DLD1 (cell line): ENCODE results near the gene MCU.
"Not testable (repeated sequence)": the region's sequence is repeated elsewhere in the genome, so short reads cannot be mapped to it uniquely, and the experiment has no call there.

ENCODE experiments used
- in situ Hi-C: cut with HindIII; loops from 2 replicates; pipeline ENCODE4 v1.10.0; 2017; ENCODE audit warnings: low sequenced_read_pairs

The MCU gene

DNA sequence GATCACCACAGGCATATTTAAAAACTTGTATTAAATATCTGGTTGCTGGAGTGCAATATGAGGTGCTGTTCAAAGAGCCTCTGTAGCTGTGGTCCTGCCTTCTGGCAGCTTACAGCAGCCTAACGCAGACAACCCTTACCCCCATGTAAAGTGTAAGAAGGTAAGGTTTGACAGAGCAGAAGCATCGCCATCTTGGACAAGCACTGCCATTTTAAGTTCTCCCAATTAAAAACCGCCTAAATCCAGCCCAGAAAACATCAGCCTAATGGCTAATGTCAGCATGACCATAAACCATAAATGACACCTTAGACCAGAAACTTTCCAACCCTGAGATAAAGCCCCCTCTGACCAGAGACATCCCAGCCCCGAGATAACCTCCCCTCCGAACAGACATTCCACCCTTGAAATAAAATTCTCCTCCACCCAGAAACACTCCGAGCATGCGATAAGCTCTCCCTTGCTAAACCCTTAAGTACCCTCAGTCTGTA, 196.3 kb downstream of the MCU start:
- in situ Hi-C loops, result no loop called here

GRCh38 chr10:72889391-72889831, 197.5 kb downstream of the MCU start:
- in situ Hi-C loops, result no loop called here

GRCh38 chr10:72890086-72890485, 198.1 kb downstream of the MCU start:
- in situ Hi-C loops, result no loop called here

DNA sequence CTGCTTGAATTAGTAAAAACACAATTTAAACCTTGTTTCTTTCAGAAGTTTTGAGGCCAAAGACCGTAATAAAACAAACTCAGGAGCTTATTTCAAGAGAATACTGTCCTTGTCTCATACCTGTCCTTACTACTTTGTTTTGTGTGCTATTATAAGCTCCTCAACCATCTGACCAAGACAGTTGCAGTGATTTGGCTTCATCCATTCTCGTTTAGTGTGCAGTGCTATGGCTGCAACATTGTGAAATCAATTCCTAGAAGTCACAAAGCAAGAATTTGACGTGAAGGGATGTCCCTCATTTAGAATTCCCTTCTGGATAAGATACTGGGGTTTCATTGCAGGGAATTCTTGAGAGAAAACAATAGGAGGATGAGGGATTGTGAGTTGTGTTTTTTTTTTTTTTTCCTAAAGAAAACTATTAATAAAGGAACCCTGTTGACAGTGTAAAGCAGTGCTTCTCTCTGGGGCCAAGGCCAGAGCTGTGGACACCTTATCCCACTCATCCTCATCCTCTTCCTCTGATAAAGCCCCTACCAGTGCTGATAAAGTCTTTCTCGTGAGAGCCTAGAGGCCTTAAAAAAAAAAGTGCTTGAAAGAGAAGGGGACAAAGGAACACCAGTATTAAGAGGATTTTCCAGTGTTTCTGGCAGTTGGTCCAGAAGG, 201.3 kb downstream of the MCU start, which contains the start of gene OIT3:
TSS of gene OIT3 (plus strand) at position 604 of the 663 bp plus-strand sequence. CDS start 60 bp downstream, outside the sequence.
- in situ Hi-C loops, result no loop called here

GRCh38 chr10:72895236-72895850, 203.4 kb downstream of the MCU start:
- in situ Hi-C loops, result no loop called here

DNA sequence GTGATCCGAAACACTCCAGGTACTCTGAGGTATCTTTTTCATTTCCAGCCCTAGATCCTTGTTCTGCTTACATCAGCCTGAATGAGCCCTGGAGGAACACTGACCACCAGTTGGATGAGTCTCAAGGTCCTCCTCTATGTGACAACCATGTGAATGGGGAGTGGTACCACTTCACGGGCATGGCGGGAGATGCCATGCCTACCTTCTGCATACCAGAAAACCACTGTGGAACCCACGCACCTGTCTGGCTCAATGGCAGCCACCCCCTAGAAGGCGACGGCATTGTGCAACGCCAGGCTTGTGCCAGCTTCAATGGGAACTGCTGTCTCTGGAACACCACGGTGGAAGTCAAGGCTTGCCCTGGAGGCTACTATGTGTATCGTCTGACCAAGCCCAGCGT, 206.7 kb downstream of the MCU start:
- in situ Hi-C loops, result no loop called here

DNA sequence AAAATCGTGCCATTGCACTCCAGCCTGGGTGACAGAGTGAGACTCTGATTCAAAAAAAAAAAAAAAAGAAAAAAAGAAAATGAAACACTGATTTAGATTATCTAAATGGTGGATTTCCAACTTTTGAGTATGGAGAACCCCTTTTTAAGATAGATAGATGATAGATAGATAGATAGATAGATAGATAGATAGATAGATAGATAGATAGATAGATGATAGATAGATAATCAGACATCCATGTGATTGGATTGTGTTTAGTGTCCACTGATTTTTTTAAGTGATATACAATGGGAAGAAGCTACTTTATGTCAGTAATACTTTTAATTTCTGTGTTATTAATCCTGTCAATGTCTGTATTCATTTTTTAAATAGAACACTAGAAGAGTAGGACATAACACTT, 207.6 kb downstream of the MCU start:
- in situ Hi-C loops, result no loop called here

DNA sequence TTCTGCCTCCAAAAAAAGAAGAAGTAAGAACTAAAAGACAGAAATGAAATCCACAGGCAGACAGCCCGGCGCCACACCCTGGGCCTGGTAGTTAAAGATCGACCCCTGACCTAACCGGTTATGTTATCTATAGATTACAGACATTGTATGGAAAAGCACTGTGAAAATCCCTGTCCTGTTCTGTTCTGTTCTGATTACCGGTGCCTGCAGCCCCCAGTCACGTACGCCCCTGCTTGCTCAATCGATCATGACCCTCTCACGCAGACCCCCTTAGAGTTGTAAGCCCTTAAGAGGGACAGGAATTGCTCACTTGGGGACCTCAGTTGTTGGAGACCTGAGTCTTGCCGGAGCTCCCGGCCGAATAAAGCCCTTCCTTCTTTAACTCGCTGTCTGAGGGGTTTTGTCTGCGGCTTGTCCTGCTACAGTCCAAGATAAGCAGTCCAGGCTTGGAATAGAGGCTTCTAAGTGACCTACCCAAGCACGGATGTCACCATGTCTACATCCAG, 212.1 kb downstream of the MCU start:
- in situ Hi-C loops, result not testable (repeated sequence)

DNA sequence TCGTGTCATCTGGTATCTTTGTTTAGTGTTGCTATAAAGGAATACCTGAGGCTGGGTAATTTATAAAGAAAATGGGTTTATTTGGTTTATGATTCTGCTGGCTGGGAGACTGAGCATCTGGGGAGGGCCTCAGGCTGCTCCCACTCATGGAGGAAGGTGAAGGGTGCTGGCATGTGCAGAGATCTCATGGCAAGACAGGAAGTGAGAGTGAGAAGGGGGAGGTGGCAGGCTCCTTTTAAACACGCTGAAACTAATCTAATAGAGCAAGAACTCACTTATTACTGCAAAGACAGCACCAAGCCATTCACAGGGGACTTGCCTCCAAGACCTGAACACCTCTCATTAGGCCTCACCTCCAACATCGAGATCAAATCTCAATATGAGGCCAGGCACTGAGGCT, 212.9 kb downstream of the MCU start:
- in situ Hi-C loops, result no loop called here

- in situ Hi-C loops, result no loop called here
Observed at GRCh38 chr10:72906446-72906845, 214.5 kb downstream of the MCU start.

DNA sequence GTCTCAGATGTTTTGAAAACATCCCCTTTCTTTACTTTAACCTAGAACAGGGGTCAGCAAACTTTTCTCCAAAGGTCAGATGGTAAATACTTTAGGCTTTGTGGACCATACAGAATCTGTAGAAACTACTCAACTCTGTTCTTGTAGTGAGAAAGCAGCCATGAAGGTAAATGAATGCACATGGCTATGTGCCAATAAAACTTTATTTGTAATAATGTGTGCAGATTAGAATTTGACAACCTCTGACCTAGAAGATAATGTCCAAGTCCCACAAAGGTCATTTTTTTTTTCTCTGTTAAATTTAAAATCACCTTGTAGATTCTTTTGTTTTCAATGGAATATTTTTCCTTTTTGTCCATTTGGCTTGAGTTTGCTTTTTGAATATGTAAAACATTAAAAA, 218.8 kb downstream of the MCU start:
- in situ Hi-C loops, result no loop called here

- in situ Hi-C loops, result no loop called here
Observed at GRCh38 chr10:72911758-72912157, 219.8 kb downstream of the MCU start.

- in situ Hi-C loops, result no loop called here
Observed at GRCh38 chr10:72912736-72913135, 220.8 kb downstream of the MCU start.

DNA sequence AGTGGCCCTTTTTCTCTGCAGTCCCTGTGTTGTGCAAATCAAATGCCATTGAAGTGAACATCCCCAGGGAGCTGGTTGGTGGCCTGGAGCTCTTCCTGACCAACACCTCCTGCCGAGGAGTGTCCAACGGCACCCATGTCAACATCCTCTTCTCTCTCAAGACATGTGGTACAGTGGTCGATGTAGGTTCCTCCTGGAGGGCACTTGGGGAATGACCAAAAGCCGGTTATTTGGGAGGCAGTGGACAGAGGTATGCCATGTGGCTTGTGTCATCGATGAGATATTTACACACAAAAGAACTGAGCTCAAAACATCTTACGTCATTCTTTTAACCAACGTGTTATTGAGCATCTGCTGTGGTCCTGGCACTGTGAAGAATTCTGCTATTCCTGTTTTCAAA, 221.3 kb downstream of the MCU start:
- in situ Hi-C loops, result no loop called here

- in situ Hi-C loops, result not testable (repeated sequence)
Observed at GRCh38 chr10:72917201-72917600, 225.3 kb downstream of the MCU start.

DNA sequence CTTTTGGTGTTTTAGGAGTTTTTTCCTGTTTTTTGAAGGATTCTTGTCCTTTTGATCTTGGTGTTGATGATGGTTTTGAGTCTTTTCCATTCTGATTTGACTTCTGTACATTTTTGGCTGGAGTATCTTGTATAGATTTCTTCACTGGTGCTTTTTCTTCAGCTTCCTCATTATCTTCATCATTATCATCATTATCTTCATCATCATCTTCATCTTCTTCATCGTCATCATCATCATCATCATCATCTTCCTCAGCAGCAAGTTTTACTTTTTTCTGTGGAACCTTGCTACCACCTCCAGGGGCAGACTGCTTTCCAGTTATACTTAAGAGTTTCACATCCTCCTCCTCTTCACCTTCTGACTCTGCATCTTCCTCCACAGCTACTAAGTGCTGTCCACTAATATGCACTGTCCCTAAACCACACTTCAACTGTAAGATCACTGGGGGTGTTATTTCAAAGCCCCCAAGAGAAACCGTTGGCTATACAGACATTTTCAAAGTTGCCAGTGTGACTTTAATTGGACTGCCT, 225.9 kb downstream of the MCU start:
- in situ Hi-C loops, result not testable (repeated sequence)

DNA sequence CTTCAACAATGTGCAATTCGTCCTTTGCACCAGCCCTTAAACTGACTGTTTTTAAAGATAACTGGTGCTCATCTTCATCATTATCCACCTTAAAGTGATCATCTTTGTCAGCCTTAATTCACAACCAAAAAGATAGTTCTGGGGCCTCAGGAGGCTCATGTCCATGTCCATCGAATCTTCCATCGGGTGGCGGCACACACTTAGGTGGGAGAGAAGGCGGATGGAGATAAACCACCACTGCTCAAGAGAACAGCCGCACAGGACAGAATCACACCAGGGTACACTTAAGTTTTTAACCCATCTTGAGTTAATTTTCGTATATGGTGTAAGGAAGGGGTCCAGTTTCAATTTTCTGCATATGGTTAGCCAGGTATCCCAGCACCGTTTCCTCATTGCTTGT, 226.4 kb downstream of the MCU start:
- in situ Hi-C loops, result no loop called here

DNA sequence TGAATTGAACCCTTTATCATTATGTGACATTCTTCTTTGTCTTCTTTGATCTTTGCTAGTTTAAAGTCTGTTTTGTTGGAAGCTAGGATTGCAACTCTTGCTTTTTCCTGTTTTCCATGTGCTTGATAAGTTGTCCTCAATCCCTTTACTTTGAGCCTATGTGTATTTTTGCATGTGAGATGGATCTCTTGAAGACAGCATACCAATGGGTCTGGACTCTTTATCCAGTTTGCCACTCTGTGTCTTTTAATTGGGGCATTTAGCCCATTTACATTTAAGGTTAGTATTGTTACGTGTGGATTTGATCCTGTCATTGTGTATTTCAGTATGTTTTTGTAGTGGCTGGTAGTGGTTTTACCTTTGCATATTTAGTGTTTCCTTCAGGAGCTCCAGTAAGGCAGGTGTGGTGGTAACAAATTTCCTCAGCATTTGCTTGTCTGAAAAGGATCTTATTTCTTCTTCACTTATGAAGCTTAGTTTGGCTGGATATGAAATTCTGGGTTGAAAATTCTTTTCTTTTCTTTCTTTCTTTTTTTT, 229.3 kb downstream of the MCU start:
- in situ Hi-C loops, result not testable (repeated sequence)

- in situ Hi-C loops, result no loop called here
Observed at GRCh38 chr10:72924351-72924750, 232.4 kb downstream of the MCU start.

DNA sequence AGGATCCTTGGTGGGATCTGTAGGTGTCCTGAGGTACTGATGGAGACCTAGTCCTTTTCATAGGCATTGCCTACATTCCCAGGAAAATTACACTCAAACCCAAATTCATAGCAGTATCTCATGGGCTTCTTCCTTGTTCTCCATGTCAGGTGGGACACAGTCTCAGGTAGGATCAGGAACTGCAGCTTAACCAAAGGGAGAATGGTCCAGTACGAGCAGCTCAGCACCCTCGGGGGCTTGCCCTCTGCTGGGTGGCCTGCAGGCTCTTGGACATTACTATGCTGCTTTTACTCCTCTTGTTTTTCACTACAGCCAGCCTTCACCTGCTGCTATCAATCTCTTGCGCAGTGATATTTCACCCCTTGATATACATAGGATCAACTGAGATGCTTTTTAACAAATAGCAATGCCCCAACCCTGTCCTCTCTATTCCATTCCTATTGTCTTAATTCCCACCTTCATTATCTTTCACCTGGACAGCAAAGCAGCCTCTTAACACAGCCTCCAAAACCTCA, 234.1 kb downstream of the MCU start:
- in situ Hi-C loops, result no loop called here

- in situ Hi-C loops, result no loop called here
Observed at GRCh38 chr10:72927485-72927884, 235.5 kb downstream of the MCU start.

- in situ Hi-C loops, result no loop called here
Observed at GRCh38 chr10:72928798-72929197, 236.9 kb downstream of the MCU start.
